Measurements from ENCODE around the gene TEAD1.

The TEAD1 gene

DNA sequence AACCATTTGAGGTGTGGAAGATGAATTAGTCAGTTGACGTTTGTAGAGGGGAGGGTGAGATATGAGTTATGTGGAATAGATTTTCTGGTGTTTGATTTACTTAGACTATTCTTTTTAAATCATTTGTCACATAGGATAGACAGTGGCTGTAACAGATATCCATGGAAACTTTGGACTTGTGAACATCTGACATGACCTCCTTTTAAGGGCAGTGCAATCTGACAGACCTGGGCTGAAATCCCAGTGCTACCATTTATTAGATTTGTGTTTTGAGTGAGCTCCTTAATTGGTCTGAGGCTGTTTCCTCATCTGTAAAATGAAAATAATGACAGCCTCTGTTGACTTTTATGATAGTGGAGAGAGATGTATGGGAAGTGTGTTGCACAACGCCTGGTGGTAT, 159.9 kb downstream of the TEAD1 start:
- no peak overlapping the region for H3K27ac ChIP-seq (replicated peaks)
- no peak for TF ChIP-seq GABPA (IDR thresholded peaks at IDR 0.05; ENCODE audit: low read depth)
- TF ChIP-seq, protein P1, sequence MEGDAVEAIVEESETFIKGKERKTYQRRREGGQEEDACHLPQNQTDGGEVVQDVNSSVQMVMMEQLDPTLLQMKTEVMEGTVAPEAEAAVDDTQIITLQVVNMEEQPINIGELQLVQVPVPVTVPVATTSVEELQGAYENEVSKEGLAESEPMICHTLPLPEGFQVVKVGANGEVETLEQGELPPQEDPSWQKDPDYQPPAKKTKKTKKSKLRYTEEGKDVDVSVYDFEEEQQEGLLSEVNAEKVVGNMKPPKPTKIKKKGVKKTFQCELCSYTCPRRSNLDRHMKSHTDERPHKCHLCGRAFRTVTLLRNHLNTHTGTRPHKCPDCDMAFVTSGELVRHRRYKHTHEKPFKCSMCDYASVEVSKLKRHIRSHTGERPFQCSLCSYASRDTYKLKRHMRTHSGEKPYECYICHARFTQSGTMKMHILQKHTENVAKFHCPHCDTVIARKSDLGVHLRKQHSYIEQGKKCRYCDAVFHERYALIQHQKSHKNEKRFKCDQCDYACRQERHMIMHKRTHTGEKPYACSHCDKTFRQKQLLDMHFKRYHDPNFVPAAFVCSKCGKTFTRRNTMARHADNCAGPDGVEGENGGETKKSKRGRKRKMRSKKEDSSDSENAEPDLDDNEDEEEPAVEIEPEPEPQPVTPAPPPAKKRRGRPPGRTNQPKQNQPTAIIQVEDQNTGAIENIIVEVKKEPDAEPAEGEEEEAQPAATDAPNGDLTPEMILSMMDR (IDR thresholded peaks at IDR 0.05; ENCODE audit: insufficient read depth, low read length) = no peak
- TF ChIP-seq POLR2AphosphoS5 (IDR thresholded peaks at IDR 0.05; ENCODE audit: low read depth) = no peak
- TF ChIP-seq, protein P2, sequence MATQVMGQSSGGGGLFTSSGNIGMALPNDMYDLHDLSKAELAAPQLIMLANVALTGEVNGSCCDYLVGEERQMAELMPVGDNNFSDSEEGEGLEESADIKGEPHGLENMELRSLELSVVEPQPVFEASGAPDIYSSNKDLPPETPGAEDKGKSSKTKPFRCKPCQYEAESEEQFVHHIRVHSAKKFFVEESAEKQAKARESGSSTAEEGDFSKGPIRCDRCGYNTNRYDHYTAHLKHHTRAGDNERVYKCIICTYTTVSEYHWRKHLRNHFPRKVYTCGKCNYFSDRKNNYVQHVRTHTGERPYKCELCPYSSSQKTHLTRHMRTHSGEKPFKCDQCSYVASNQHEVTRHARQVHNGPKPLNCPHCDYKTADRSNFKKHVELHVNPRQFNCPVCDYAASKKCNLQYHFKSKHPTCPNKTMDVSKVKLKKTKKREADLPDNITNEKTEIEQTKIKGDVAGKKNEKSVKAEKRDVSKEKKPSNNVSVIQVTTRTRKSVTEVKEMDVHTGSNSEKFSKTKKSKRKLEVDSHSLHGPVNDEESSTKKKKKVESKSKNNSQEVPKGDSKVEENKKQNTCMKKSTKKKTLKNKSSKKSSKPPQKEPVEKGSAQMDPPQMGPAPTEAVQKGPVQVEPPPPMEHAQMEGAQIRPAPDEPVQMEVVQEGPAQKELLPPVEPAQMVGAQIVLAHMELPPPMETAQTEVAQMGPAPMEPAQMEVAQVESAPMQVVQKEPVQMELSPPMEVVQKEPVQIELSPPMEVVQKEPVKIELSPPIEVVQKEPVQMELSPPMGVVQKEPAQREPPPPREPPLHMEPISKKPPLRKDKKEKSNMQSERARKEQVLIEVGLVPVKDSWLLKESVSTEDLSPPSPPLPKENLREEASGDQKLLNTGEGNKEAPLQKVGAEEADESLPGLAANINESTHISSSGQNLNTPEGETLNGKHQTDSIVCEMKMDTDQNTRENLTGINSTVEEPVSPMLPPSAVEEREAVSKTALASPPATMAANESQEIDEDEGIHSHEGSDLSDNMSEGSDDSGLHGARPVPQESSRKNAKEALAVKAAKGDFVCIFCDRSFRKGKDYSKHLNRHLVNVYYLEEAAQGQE (IDR thresholded peaks at IDR 0.05; ENCODE audit: insufficient replicate concordance, low read depth) = no peak
- DNase-seq (ENCODE audit: low read depth in 1 of 2, low spot score in 1 of 2) = no peak
- peaks cover 4% of the 10 kb centered on the region for H3K27me3 ChIP-seq (ENCODE audit: insufficient read depth, poor library complexity, severe bottlenecking)
- no peak overlapping the region for H3K4me3 ChIP-seq (replicated peaks; ENCODE audit: insufficient read depth, low read length)

DNA sequence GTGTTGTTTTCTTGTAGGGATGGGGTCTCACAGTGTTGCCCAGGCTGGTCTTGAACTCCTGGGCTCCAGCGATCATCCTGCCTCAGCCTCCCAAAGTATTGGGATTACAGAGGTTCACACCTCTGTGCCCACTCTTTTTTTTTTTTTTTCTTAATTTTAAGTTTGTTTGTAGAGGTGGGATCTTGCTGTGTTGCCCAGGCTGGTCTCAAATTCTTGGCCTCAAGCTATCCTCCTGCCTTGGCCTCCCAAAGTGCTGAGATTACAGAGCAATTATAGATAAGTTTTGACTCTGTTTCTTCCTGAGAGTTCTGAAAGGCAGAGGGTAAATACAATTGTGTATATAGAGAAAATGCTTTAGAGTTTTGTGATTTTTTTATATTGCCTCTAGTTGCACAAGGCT, 160.4 kb downstream of the TEAD1 start:
- TF ChIP-seq POLR2AphosphoS5 (IDR thresholded peaks at IDR 0.05; ENCODE audit: low read depth) (no peak), SPI1 (IDR thresholded peaks at IDR 0.05; ENCODE audit: borderline replicate concordance, low read depth) (no peak), GABPA (IDR thresholded peaks at IDR 0.05; ENCODE audit: low read depth) (no peak)
- TF ChIP-seq, protein P1 (IDR thresholded peaks at IDR 0.05; ENCODE audit: insufficient read depth, low read length) = no peak
- TF ChIP-seq, protein P2 (IDR thresholded peaks at IDR 0.05; ENCODE audit: insufficient replicate concordance, low read depth) = no peak
- no peak for DNase-seq (ENCODE audit: low read depth in 1 of 2, low spot score in 1 of 2)
- Histone ChIP-seq H3K27ac (replicated peaks) (no peak overlapping the region), H3K27me3 (ENCODE audit: insufficient read depth, poor library complexity, severe bottlenecking) (no peaks in the 10 kb centered on the region), H3K4me3 (replicated peaks; ENCODE audit: insufficient read depth, low read length) (no peak overlapping the region)

DNA sequence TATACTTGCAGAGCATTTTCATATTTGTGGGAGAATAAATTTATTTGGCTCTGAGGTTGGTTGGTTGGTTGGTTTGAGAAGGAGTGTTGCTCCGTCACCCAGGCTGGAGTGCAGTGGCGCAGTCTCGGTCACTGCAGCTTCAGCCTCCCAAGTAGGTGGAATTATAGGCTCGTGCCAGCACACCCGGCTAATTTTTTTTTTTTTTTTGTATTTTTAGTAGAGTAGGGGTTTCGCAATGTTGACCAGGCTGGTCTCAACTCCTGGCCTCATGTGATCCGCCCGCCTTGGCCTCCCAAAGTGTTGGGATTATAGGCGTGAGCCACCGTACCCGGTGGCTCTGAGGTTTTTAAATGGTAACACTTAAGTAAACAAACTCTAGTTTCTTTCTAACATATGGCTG, 161.1 kb downstream of the TEAD1 start:
- Histone ChIP-seq H3K27me3 (ENCODE audit: insufficient read depth, poor library complexity, severe bottlenecking) (no peaks in the 10 kb centered on the region), H3K4me3 (replicated peaks; ENCODE audit: insufficient read depth, low read length) (no peak overlapping the region), H3K27ac (replicated peaks) (no peak overlapping the region)
- TF ChIP-seq POLR2AphosphoS5 (IDR thresholded peaks at IDR 0.05; ENCODE audit: low read depth) (no peak), SPI1 (IDR thresholded peaks at IDR 0.05; ENCODE audit: borderline replicate concordance, low read depth) (no peak), GABPA (IDR thresholded peaks at IDR 0.05; ENCODE audit: low read depth) (no peak)
- TF ChIP-seq, protein P1 (IDR thresholded peaks at IDR 0.05; ENCODE audit: insufficient read depth, low read length) = no peak
- TF ChIP-seq, protein P2 (IDR thresholded peaks at IDR 0.05; ENCODE audit: insufficient replicate concordance, low read depth) = no peak
- DNase-seq (ENCODE audit: low read depth in 1 of 2, low spot score in 1 of 2) = no peak
